NCI-H1092 (cell line): ENCODE data around the gene KIF1B.
A peak's percentile ranks its signal among the peaks of the same experiment; 100 is the strongest.
"Not testable (repeated sequence)": the region's sequence is repeated elsewhere in the genome, so short reads cannot be mapped to it uniquely, and the experiment has no call there.

Experiments
- DNase-seq: peaks from one replicate; lab custom pipeline; 2025; lab: John Stamatoyannopoulos, UW

Gene KIF1B

GRCh38 chr1:10195570-10195969 lies 14.8 kb upstream of the KIF1B start:
- no peak for DNase-seq

GRCh38 chr1:10196976-10197375 lies 13.4 kb upstream of the KIF1B start:
- no peak for DNase-seq

DNA sequence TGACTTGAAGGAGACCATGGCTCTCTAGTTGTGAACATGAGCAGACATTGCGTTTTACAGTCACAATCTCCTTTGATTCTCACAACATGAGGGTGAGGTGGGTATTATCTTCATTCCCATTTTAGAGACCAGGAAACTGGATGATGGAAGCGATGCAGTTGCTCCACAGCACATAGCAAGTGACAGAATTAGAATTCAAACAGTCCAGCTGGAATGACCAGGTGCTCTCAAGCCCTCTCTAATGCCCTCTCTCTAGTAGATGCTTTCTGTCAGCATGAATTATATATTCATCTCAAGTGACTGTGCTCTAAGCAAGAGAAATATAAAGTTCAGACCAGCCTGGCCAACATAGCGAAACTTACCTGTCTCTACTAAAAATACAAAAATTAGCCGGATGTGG lies 9.8 kb upstream of the KIF1B start:
- no peak for DNase-seq

DNA sequence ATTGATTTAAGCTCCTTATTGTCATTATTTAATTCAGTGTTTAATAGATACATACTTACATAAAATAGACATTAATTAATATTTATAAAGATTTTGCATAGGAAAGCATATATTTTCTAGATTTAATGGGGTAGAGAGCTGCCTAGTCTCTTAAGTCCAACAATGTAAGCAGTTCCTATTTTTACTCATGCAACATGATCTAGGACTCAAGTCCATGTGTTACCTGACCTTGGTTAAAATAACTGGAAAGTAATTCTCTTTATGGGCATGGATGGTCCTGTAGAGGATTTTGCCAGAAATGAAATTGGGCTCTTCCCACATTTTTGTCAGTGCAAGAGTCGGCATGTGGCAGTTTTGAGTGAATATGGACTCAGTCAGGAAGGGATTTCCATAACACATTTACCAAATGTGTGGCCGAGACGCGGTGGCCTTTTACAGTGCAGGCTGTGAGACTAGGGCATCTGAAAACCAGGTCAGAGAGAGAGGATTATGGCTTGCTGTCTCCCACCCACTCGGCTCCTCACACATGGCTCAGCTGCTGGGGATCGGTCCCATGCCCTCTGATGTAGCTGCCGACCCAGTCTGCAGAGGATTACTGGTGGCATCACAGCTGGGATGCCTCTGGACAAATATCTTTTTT lies 6.2 kb upstream of the KIF1B start:
- DNase-seq: no peak

- DNase-seq: not testable (repeated sequence)
Observed at GRCh38 chr1:10205206-10205605, 5.2 kb upstream of the KIF1B start.

DNA sequence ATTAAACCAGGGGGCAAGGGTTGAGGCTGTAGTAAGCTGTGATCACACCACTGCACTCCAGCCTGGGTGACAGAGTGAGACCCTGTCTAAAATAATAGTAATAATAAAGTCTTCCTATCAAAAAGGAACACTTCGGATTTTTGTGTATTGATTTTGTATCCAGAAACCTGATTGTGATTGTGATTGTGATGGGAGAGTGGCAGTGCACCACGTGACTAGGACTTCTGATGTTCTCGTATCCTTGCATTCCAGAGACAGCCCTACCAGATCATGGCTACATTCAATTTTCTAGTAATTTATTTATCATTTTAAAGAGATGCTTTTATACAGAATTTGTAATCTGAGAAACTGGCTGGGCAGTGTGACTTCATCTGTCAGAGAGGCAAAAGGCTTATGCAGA lies 2.6 kb upstream of the KIF1B start:
- no peak for DNase-seq

GRCh38 chr1:10208537-10208936 lies 1.8 kb upstream of the KIF1B start:
- no peak for DNase-seq

DNA sequence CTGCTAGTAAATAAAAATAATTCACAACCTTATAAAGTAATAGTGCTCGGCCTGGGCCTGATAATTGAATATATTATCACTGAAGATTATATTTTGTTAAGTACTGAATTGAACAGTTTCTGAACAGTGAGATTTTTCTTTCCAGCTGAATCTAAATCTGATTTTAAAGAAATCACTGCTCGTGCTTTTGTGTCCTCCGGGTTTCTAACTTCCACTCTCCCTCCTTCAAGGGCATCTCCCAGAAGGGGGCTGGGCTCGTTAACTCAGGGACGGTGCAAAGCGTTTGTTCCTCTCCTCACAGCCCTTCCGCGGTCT lies 823 bp upstream of the KIF1B start:
- DNase-seq: no peak

- peak; percentile 71 for DNase-seq
Observed at GRCh38 chr1:10210841-10211804, 753 bp downstream of the KIF1B start.

DNA sequence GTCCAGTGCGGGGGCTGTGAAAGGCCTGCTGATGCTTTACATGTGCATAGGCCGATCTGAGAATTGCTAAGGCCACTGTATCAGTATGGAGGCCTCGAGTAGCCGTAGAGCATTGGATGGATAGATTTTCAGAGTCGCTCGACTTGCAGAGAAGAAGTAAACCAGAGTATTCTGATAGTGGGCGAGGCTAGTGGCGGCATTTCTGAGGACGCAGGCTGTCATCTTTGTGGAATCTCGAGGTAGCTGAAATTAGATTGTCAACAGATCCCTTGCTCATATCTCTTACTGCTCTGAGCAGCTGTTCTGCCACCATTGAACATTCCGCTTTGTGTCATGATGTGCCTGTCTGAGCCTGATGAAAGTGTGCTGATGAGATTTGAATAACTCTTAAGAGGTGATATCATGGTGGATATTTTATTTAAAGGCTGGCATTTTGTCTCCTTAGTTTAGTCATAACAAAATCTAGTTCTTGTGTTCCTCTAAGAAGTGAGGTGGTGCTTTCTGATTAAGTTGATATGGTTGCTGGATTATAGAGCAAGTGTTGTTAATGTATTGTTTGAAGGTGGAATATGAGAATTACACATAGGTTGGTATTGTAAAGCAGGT lies 1.5 kb downstream of the KIF1B start:
- DNase-seq: no peak

DNA sequence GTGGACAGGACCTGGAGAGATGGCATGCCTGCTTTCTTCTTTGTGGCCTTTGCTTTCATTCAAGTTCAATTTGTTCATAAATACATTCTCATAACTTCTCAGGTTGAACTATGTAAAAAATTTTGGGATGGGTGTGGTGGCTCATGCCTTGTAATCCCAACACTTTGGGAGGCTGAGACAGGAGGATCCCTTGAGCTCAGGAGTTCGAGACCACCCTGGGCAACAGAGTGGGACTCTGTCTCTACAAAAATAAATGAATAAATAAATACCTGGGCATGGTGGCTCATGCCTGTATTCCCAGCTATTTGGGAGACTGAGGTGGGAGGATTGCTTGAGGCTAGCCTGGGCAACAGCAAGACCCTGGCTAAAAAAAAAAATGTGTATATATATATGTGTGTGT lies 2.1 kb downstream of the KIF1B start:
- no peak for DNase-seq

GRCh38 chr1:10213186-10213705 lies 2.9 kb downstream of the KIF1B start:
- no peak for DNase-seq

DNA sequence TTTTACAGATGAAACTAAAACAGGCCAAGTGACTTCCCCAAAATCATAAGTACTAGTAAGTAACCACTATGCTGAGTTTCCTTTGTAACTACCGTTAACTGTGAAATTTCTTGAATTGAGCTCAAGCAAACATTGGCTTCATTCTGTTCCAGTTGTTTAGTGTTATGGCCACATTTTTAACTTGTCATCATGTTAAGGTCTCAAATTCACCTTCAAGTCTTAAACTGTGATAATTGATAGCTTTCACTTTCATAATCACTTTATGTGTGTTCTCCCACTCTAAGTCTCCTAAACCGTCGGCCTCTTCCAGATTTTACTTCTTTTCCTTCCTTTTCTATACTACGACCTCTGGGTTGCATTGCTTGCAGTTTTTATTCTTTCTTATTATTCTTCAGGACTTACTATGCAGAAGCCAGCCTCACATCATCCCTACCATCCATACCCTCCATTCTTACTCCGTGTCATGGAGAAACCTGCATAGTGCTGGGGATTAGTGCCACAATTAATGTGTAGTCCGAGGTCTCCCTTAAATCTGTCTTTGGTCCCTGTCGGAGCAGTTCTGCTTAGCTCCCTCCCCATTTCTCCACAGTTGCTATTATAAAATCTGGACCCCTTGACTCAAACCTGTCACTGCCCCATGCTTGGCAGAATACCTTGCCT lies 5.8 kb downstream of the KIF1B start:
- no peak for DNase-seq

GRCh38 chr1:10217748-10218441 lies 7.5 kb downstream of the KIF1B start:
- no peak for DNase-seq

- DNase-seq: no peak
Observed at GRCh38 chr1:10220200-10220599, 9.8 kb downstream of the KIF1B start.

GRCh38 chr1:10220657-10221056 lies 10.3 kb downstream of the KIF1B start:
- not testable (repeated sequence) for DNase-seq

DNA sequence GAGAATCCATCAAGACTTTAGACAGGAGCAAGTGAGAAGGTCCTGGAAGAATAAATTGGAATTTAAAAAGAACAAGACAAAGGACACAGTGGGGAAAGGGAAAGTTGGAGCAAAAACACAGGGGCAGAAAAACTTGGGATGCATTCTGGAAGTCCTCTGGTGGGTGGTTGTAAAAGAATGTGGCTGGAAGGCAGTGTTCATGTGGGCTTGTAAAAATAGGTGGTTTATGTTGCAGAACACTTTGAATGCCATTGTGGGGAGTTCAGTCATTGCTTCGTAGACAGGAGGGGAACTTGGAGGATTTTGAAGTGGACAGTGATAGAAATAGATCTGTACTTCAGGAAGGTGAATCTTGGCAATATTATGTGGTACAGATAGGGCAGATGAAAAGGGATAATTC lies 15.2 kb downstream of the KIF1B start:
- no peak for DNase-seq

DNA sequence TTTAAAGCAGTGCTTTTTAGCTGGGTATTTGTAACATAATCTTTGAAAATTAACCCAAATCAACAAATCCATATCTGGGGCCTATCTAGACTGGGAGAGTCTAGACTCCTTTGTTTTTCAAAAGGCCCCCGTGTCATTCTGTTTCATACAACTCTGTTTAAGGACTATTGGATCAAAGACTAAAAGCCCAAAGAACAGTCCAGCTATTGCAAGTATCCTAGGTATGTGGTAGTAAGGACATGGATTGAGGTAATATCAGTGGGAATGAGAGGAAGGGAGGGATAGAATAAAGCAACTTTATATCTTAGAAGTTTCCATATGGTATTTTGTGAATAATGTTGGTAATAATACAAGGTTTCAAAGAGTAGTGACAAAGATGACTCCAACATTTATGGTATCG lies 18.2 kb downstream of the KIF1B start:
- no peak for DNase-seq

DNA sequence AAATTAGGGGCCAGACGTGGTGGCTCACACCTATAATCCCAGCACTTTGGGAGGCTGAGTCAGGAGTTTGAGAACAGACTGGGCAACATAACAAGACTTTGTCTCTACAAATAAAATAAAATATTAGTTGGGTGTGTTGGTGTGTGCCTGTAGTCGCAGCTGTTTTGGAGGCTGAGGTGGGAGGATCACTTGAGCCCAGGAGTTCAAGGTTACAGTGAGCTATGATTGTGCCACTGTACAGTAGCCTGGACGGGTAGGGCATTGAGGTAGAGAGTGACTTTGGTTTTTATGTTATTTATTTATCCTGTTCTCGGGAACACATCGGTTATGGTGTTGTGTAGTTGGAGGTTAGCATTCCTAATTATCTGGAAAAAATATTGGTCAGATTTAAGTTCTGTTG lies 19.5 kb downstream of the KIF1B start:
- DNase-seq: no peak

GRCh38 chr1:10232163-10232562 lies 21.8 kb downstream of the KIF1B start:
- no peak for DNase-seq

- DNase-seq: no peak
Observed at GRCh38 chr1:10236405-10237156, 26.2 kb downstream of the KIF1B start.
